Mesenchymal stem cell (in vitro differentiated cells and primary cell): ENCODE data around the gene KAT2A.

Source experiments
- DNase-seq: peaks from one replicate; pipeline ENCODE4 v3.0.0-alpha.2; 2013
- H2AFZ ChIP-seq: one replicate; pipeline ENCODE4 v1.6.1; 2013; ENCODE audit warnings: low read depth, mild to moderate bottlenecking, control low read depth, inconsistent platforms, low read length, moderate library complexity
- H2AK5ac ChIP-seq: 2 replicates; pipeline ENCODE4 v1.6.1; 2013; ENCODE audit warnings: low read length, moderate library complexity, mild to moderate bottlenecking, inconsistent platforms; ENCODE audit not compliant: severe bottlenecking
- H2BK120ac ChIP-seq: one replicate; pipeline ENCODE4 v1.6.1; 2013; ENCODE audit warnings: low read depth, mild to moderate bottlenecking, inconsistent platforms, low read length, moderate library complexity
- H2BK12ac ChIP-seq, 2 experiments: one replicate each; pipeline ENCODE4 v1.6.1; 2013; ENCODE audit warnings: inconsistent platforms in 2 of 2, low read length in 2 of 2, mild to moderate bottlenecking in 2 of 2, moderate library complexity in 2 of 2, control low read depth in 1 of 2
- H2BK15ac ChIP-seq: one replicate; pipeline ENCODE4 v1.6.1; 2013; ENCODE audit warnings: mild to moderate bottlenecking, low read depth, inconsistent platforms; ENCODE audit not compliant: poor library complexity, severe bottlenecking
- H2BK5ac ChIP-seq: 2 replicates; pipeline ENCODE4 v1.6.1; 2013; ENCODE audit warnings: low read depth, mild to moderate bottlenecking, low read length, control low read depth, inconsistent platforms; ENCODE audit not compliant: poor library complexity, severe bottlenecking
- H3K14ac ChIP-seq, 2 experiments: one replicate each; pipeline ENCODE4 v1.6.1; 2013; ENCODE audit warnings: inconsistent platforms in 2 of 2, low read length in 2 of 2, control low read depth in 1 of 2, mild to moderate bottlenecking in 1 of 2, moderate library complexity in 1 of 2
- H3K18ac ChIP-seq, 2 experiments: one replicate each; pipeline ENCODE4 v1.6.1; 2013; ENCODE audit warnings: inconsistent platforms in 2 of 2, low read length in 2 of 2, control low read depth in 1 of 2, low read depth in 1 of 2, mild to moderate bottlenecking in 1 of 2
- H3K23ac ChIP-seq, 2 experiments: one replicate each; pipeline ENCODE4 v1.6.1; 2013; ENCODE audit warnings: inconsistent platforms in 2 of 2, low read length in 2 of 2, mild to moderate bottlenecking in 2 of 2, moderate library complexity in 2 of 2, control low read depth in 1 of 2
- H3K27ac ChIP-seq: 2 replicates; pipeline ENCODE4 v1.5.1; 2013; ENCODE audit warnings: mild to moderate bottlenecking, moderate library complexity, low read length, control low read depth, inconsistent platforms; ENCODE audit not compliant: poor library complexity, severe bottlenecking
- H3K27me3 ChIP-seq, 2 experiments: 2 replicates each; pipeline versions ENCODE4 v1.6.1 to v1.7.0; 2013; ENCODE audit warnings: low read length in 2 of 2, mild to moderate bottlenecking in 2 of 2, moderate library complexity in 2 of 2, control low read depth in 1 of 2, inconsistent platforms in 1 of 2; ENCODE audit not compliant: control insufficient read depth in 1 of 2, insufficient read depth in 1 of 2
- H3K36me3 ChIP-seq, 2 experiments: 2 replicates each; pipeline versions ENCODE4 v1.6.1 to v1.7.0; 2013; ENCODE audit warnings: low read length in 2 of 2, control low read depth in 1 of 2, inconsistent platforms in 1 of 2, low read depth in 1 of 2, mild to moderate bottlenecking in 1 of 2; ENCODE audit not compliant: insufficient read depth in 2 of 2, control insufficient read depth in 1 of 2
- H3K4ac ChIP-seq, 2 experiments: one replicate each; pipeline ENCODE4 v1.6.1; 2013; ENCODE audit warnings: inconsistent platforms in 2 of 2, low read length in 2 of 2, mild to moderate bottlenecking in 2 of 2, moderate library complexity in 2 of 2, control low read depth in 1 of 2, low read depth in 1 of 2
- H3K4me1 ChIP-seq: 2 replicates; pipeline ENCODE4 v1.6.1; 2013; ENCODE audit warnings: low read depth, low read length, control low read depth; ENCODE audit not compliant: control insufficient read depth, insufficient read depth
- H3K4me2 ChIP-seq: 2 replicates; pipeline ENCODE4 v1.6.1; 2013; ENCODE audit warnings: low read length, mild to moderate bottlenecking, inconsistent platforms; ENCODE audit not compliant: poor library complexity, severe bottlenecking
- H3K4me3 ChIP-seq, 2 experiments: 2 replicates each; pipeline versions ENCODE4 v1.5.1 to v1.7.0; 2013; ENCODE audit warnings: low read length in 2 of 2, mild to moderate bottlenecking in 2 of 2, control low read depth in 1 of 2, low read depth in 1 of 2; ENCODE audit not compliant: insufficient read depth in 1 of 2
- H3K79me1 ChIP-seq: replicated peaks from 2 replicates; pipeline ENCODE4 v1.6.1; 2013; ENCODE audit warnings: mild to moderate bottlenecking, control low read depth, low read length, inconsistent platforms; ENCODE audit not compliant: poor library complexity, severe bottlenecking
- H3K9ac ChIP-seq: 2 replicates; pipeline ENCODE4 v1.7.0; 2013; ENCODE audit warnings: mild to moderate bottlenecking, low read length, moderate library complexity
- H3K9me3 ChIP-seq: 2 replicates; pipeline ENCODE4 v1.7.0; 2013; ENCODE audit warnings: mild to moderate bottlenecking, low read length; ENCODE audit not compliant: control insufficient read depth
- H4K8ac ChIP-seq: one replicate; pipeline ENCODE4 v1.6.1; 2013; ENCODE audit warnings: inconsistent platforms, mild to moderate bottlenecking, low read length, moderate library complexity
- H4K91ac ChIP-seq: one replicate; pipeline ENCODE4 v1.6.1; 2013; ENCODE audit warnings: mild to moderate bottlenecking, low read length, inconsistent platforms
- WGBS: methylation state at CpG from one replicate; pipeline ENCODE4 v1.1.7; 2013; ENCODE audit warnings: mixed read lengths; 5-methylcytosine and 5-hydroxymethylcytosine counted together

Gene KAT2A

GRCh38 chr17:42110301-42111264 is 10.6 kb downstream of the KAT2A start:
- H3K27ac ChIP-seq: no peak overlapping the region
- no peak overlapping the region for H3K4me3 ChIP-seq
- 92% methylated on average over 18 of the region's 18 CpGs for WGBS
- peaks cover 29 to 36% of the 10 kb centered on the region in 2 experiments for H3K36me3 ChIP-seq
- H3K18ac ChIP-seq: no peak overlapping the region
- no peak overlapping the region for H2AFZ ChIP-seq
- H2BK120ac ChIP-seq: no peak overlapping the region
- H2BK5ac ChIP-seq: no peak overlapping the region
- H3K79me1 ChIP-seq: no peaks in the 10 kb centered on the region
- H2AK5ac ChIP-seq: no peak overlapping the region
- H3K14ac ChIP-seq: no peak overlapping the region
- H2BK15ac ChIP-seq: peak overlapping the region; percentile 68
- H4K8ac ChIP-seq: no peak overlapping the region
- H3K23ac ChIP-seq: no peak overlapping the region
- H3K4ac ChIP-seq: no peak overlapping the region
- H3K27me3 ChIP-seq: peaks cover 0 to 1% of the 10 kb centered on the region in 2 experiments
- H3K4me2 ChIP-seq: no peak overlapping the region
- H3K9ac ChIP-seq: no peak overlapping the region
- DNase-seq: no peak
- H3K9me3 ChIP-seq: no peaks in the 10 kb centered on the region
- no peak overlapping the region for H2BK12ac ChIP-seq
- H3K4me1 ChIP-seq: peaks cover 19% of the 10 kb centered on the region
- H4K91ac ChIP-seq: peak overlapping the region; percentile 57

- no peak overlapping the region for H4K8ac ChIP-seq
- no peak overlapping the region for H3K4ac ChIP-seq
- H3K18ac ChIP-seq: no peak overlapping the region
- peaks cover 19% of the 10 kb centered on the region for H3K4me1 ChIP-seq
- no peak overlapping the region for H2AK5ac ChIP-seq
- no peaks in the 10 kb centered on the region for H3K79me1 ChIP-seq
- H4K91ac ChIP-seq: no peak overlapping the region
- H2BK12ac ChIP-seq: no peak overlapping the region
- H3K4me3 ChIP-seq: no peak overlapping the region
- no peak overlapping the region for H2AFZ ChIP-seq
- H3K14ac ChIP-seq: peak overlapping the region in 1 of 2 experiments; percentile 41
- no peak overlapping the region for H2BK15ac ChIP-seq
- peaks cover 20 to 38% of the 10 kb centered on the region in 2 experiments for H3K36me3 ChIP-seq
- no peak overlapping the region for H3K4me2 ChIP-seq
- no peak overlapping the region for H3K23ac ChIP-seq
- no peak for DNase-seq
- WGBS: 85% methylated on average over 9 of the region's 9 CpGs
- no peak overlapping the region for H3K9ac ChIP-seq
- H3K9me3 ChIP-seq: no peaks in the 10 kb centered on the region
- peaks cover 0 to 9% of the 10 kb centered on the region in 2 experiments for H3K27me3 ChIP-seq
- H2BK5ac ChIP-seq: no peak overlapping the region
- H2BK120ac ChIP-seq: no peak overlapping the region
- no peak overlapping the region for H3K27ac ChIP-seq
Measured at GRCh38 chr17:42109086-42109485, 12.1 kb downstream of the KAT2A start.

- peaks cover 8 to 42% of the 10 kb centered on the region in 2 experiments for H3K36me3 ChIP-seq
- H3K9me3 ChIP-seq: no peaks in the 10 kb centered on the region
- H3K14ac ChIP-seq: no peak overlapping the region
- no peak overlapping the region for H3K4ac ChIP-seq
- H2BK5ac ChIP-seq: no peak overlapping the region
- peak; percentile 70 for DNase-seq
- H3K9ac ChIP-seq: no peak overlapping the region
- no peak overlapping the region for H3K23ac ChIP-seq
- no peak overlapping the region for H2BK12ac ChIP-seq
- no peak overlapping the region for H4K8ac ChIP-seq
- H3K27me3 ChIP-seq: peaks cover 0 to 9% of the 10 kb centered on the region in 2 experiments
- H3K4me2 ChIP-seq: peak overlapping the region; percentile 75
- peaks cover 19% of the 10 kb centered on the region for H3K4me1 ChIP-seq
- no peak overlapping the region for H4K91ac ChIP-seq
- no peak overlapping the region for H2BK15ac ChIP-seq
- WGBS: 34% methylated on average over 51 of the region's 51 CpGs
- peak overlapping the region in 1 of 2 experiments; percentile 48 for H3K4me3 ChIP-seq
- no peak overlapping the region for H2BK120ac ChIP-seq
- H3K27ac ChIP-seq: no peak overlapping the region
- peak overlapping the region; percentile 77 for H2AFZ ChIP-seq
- H3K79me1 ChIP-seq: no peaks in the 10 kb centered on the region
- peak overlapping the region in 1 of 2 experiments; percentile 78 for H3K18ac ChIP-seq
- no peak overlapping the region for H2AK5ac ChIP-seq
Measured at GRCh38 chr17:42107597-42108576, 13.3 kb downstream of the KAT2A start.
